Measurements from ENCODE around the gene RPL3. TPM values are rescaled to one million over a fixed set of nuclear protein-coding genes. Genes with fewer than 3 reads are reported as not detected.

RPL3 gene
- total and polyA plus RNA-seq, 2 donors (not counting 1 experiment from before 2014, with no cell fraction given): 2,627 to 2,862 TPM

- no peak for DNase-seq (ENCODE audit: low read depth in 2 of 2)
- no peak overlapping the region for H2AFZ ChIP-seq (ENCODE audit: low read length)
- no peaks in the 10 kb centered on the region for H3K36me3 ChIP-seq (ENCODE audit: control insufficient read depth, insufficient read depth, low read length)
- H3K4me1 ChIP-seq (ENCODE audit: control insufficient read depth, extremely low read depth, insufficient read depth, low read length): peaks cover 4% of the 10 kb centered on the region
- no peaks in the 10 kb centered on the region for H4K20me1 ChIP-seq (ENCODE audit: control insufficient read depth, extremely low read depth, insufficient read depth, low read length)
- no peaks in the 10 kb centered on the region for H3K27me3 ChIP-seq (ENCODE audit: control insufficient read depth, insufficient read depth, low read length)
- no peak overlapping the region for H3K4me2 ChIP-seq (ENCODE audit: extremely low read depth, insufficient read depth, low read length)
- H3K9ac ChIP-seq (ENCODE audit: insufficient read depth, low read length): no peak overlapping the region
- no peak for TF ChIP-seq EZH2 (IDR thresholded peaks at IDR 0.05; ENCODE audit: low read length, missing control alignments)
- TF ChIP-seq, protein P1, sequence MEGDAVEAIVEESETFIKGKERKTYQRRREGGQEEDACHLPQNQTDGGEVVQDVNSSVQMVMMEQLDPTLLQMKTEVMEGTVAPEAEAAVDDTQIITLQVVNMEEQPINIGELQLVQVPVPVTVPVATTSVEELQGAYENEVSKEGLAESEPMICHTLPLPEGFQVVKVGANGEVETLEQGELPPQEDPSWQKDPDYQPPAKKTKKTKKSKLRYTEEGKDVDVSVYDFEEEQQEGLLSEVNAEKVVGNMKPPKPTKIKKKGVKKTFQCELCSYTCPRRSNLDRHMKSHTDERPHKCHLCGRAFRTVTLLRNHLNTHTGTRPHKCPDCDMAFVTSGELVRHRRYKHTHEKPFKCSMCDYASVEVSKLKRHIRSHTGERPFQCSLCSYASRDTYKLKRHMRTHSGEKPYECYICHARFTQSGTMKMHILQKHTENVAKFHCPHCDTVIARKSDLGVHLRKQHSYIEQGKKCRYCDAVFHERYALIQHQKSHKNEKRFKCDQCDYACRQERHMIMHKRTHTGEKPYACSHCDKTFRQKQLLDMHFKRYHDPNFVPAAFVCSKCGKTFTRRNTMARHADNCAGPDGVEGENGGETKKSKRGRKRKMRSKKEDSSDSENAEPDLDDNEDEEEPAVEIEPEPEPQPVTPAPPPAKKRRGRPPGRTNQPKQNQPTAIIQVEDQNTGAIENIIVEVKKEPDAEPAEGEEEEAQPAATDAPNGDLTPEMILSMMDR (conservative IDR thresholded peaks at IDR 0.05 in 1 of 2, IDR thresholded peaks at IDR 0.05 in 1 of 2; ENCODE audit: low read depth in 1 of 2, low read length in 2 of 2): no peak
- no peaks in the 10 kb centered on the region for H3K9me3 ChIP-seq (ENCODE audit: control insufficient read depth, insufficient read depth, low read depth, low read length)
- H3K4me3 ChIP-seq (replicated peaks in 1 of 4; ENCODE audit: control extremely low read depth in 1 of 4, insufficient read depth in 1 of 4, low read depth in 3 of 4, low read length in 4 of 4): no peak overlapping the region
- H3K79me2 ChIP-seq (ENCODE audit: control insufficient read depth, insufficient read depth, low read length): no peaks in the 10 kb centered on the region
- H3K27ac ChIP-seq (ENCODE audit: insufficient read depth, low read length): no peak overlapping the region
These were observed 29.3 kb downstream of the RPL3 start for GRCh38 chr22:39289975-39290720.

GRCh38 chr22:39289533-39289932, 29.9 kb downstream of the RPL3 start:
- Histone ChIP-seq H3K27ac (ENCODE audit: insufficient read depth, low read length) (no peak overlapping the region), H3K79me2 (ENCODE audit: control insufficient read depth, insufficient read depth, low read length) (no peaks in the 10 kb centered on the region), H3K4me1 (ENCODE audit: control insufficient read depth, extremely low read depth, insufficient read depth, low read length) (peaks cover 4% of the 10 kb centered on the region), H3K9ac (ENCODE audit: insufficient read depth, low read length) (no peak overlapping the region), H3K4me3 (replicated peaks in 1 of 4; ENCODE audit: control extremely low read depth in 1 of 4, insufficient read depth in 1 of 4, low read depth in 3 of 4, low read length in 4 of 4) (no peak overlapping the region), H3K4me2 (ENCODE audit: extremely low read depth, insufficient read depth, low read length) (no peak overlapping the region), H3K36me3 (ENCODE audit: control insufficient read depth, insufficient read depth, low read length) (no peaks in the 10 kb centered on the region), H3K27me3 (ENCODE audit: control insufficient read depth, insufficient read depth, low read length) (no peaks in the 10 kb centered on the region), H3K9me3 (ENCODE audit: control insufficient read depth, insufficient read depth, low read depth, low read length) (no peaks in the 10 kb centered on the region), H2AFZ (ENCODE audit: low read length) (no peak overlapping the region), H4K20me1 (ENCODE audit: control insufficient read depth, extremely low read depth, insufficient read depth, low read length) (no peaks in the 10 kb centered on the region)
- DNase-seq (ENCODE audit: low read depth in 2 of 2): no peak
- no peak for TF ChIP-seq EZH2 (IDR thresholded peaks at IDR 0.05; ENCODE audit: low read length, missing control alignments)
- TF ChIP-seq, protein P1 (conservative IDR thresholded peaks at IDR 0.05 in 1 of 2, IDR thresholded peaks at IDR 0.05 in 1 of 2; ENCODE audit: low read depth in 1 of 2, low read length in 2 of 2): no peak

- no peak overlapping the region for H3K27ac ChIP-seq (ENCODE audit: insufficient read depth, low read length)
- peaks cover 4% of the 10 kb centered on the region for H3K4me1 ChIP-seq (ENCODE audit: control insufficient read depth, extremely low read depth, insufficient read depth, low read length)
- H3K9ac ChIP-seq (ENCODE audit: insufficient read depth, low read length): no peak overlapping the region
- no peak overlapping the region for H3K4me3 ChIP-seq (replicated peaks in 1 of 4; ENCODE audit: control extremely low read depth in 1 of 4, insufficient read depth in 1 of 4, low read depth in 3 of 4, low read length in 4 of 4)
- H2AFZ ChIP-seq (ENCODE audit: low read length): no peak overlapping the region
- TF ChIP-seq EZH2 (IDR thresholded peaks at IDR 0.05; ENCODE audit: low read length, missing control alignments): no peak
- TF ChIP-seq, protein P1 (conservative IDR thresholded peaks at IDR 0.05 in 1 of 2, IDR thresholded peaks at IDR 0.05 in 1 of 2; ENCODE audit: low read depth in 1 of 2, low read length in 2 of 2): no peak
- H3K36me3 ChIP-seq (ENCODE audit: control insufficient read depth, insufficient read depth, low read length): no peaks in the 10 kb centered on the region
- H3K4me2 ChIP-seq (ENCODE audit: extremely low read depth, insufficient read depth, low read length): no peak overlapping the region
- no peaks in the 10 kb centered on the region for H3K9me3 ChIP-seq (ENCODE audit: control insufficient read depth, insufficient read depth, low read depth, low read length)
- DNase-seq (ENCODE audit: low read depth in 2 of 2): no peak
- H4K20me1 ChIP-seq (ENCODE audit: control insufficient read depth, extremely low read depth, insufficient read depth, low read length): no peaks in the 10 kb centered on the region
- no peaks in the 10 kb centered on the region for H3K79me2 ChIP-seq (ENCODE audit: control insufficient read depth, insufficient read depth, low read length)
- no peaks in the 10 kb centered on the region for H3K27me3 ChIP-seq (ENCODE audit: control insufficient read depth, insufficient read depth, low read length)
These were observed 31.1 kb downstream of the RPL3 start for GRCh38 chr22:39288135-39288898.

All from fibroblast of lung (primary cell).